Right kidney (tissue), 1 donor: Measurements from ENCODE around the gene ZNF536.
"Not testable (repeated sequence)": the region's sequence is repeated elsewhere in the genome, so short reads cannot be mapped to it uniquely, and the experiment has no call there.

ENCODE experiments used
- DNase-seq: peaks from one replicate; pipeline ENCODE4 v3.0.0-alpha.2; 2016

The ZNF536 gene

GRCh38 chr19:30388819-30389218 is 16.6 kb downstream of the ZNF536 start:
- DNase-seq, result no peak

- DNase-seq, result no peak
Observed at GRCh38 chr19:30390356-30390988, 18.3 kb downstream of the ZNF536 start.

GRCh38 chr19:30391052-30391451 is 18.9 kb downstream of the ZNF536 start:
- no peak for DNase-seq

- DNase-seq, result no peak
Observed at GRCh38 chr19:30391554-30392551, 19.7 kb downstream of the ZNF536 start.

- DNase-seq, result no peak
Observed at GRCh38 chr19:30393046-30393445, 20.9 kb downstream of the ZNF536 start.

GRCh38 chr19:30393729-30394480 is 21.7 kb downstream of the ZNF536 start:
- DNase-seq, result no peak

GRCh38 chr19:30394481-30395151 is 22.4 kb downstream of the ZNF536 start:
- DNase-seq, result no peak

GRCh38 chr19:30395283-30395682 is 23.1 kb downstream of the ZNF536 start:
- no peak for DNase-seq

GRCh38 chr19:30398539-30398938 is 26.4 kb downstream of the ZNF536 start:
- not testable (repeated sequence) for DNase-seq

- DNase-seq, result no peak
Observed at GRCh38 chr19:30401956-30402355, 29.8 kb downstream of the ZNF536 start.

- no peak for DNase-seq
Observed at GRCh38 chr19:30402436-30403202, 30.4 kb downstream of the ZNF536 start.

GRCh38 chr19:30403203-30403985 is 31.2 kb downstream of the ZNF536 start:
- peak; percentile 31 for DNase-seq

GRCh38 chr19:30406220-30407067 is 34.3 kb downstream of the ZNF536 start:
- peak; percentile 40 for DNase-seq

GRCh38 chr19:30407068-30407709 is 35.0 kb downstream of the ZNF536 start:
- no peak for DNase-seq

GRCh38 chr19:30408734-30409301 is 36.6 kb downstream of the ZNF536 start:
- no peak for DNase-seq

GRCh38 chr19:30411714-30412113 is 39.5 kb downstream of the ZNF536 start:
- no peak for DNase-seq

- DNase-seq, result no peak
Observed at GRCh38 chr19:30416375-30416774, 44.2 kb downstream of the ZNF536 start.

GRCh38 chr19:30417166-30417565 is 45.0 kb downstream of the ZNF536 start:
- DNase-seq, result not testable (repeated sequence)
